Dedifferentiated amniotic fluid mesenchymal stem cell (primary cell): Measurements from ENCODE around the gene EPS8L2.
"Not testable (repeated sequence)": the region's sequence is repeated elsewhere in the genome, so short reads cannot be mapped to it uniquely, and the experiment has no call there.

Source experiments
- DNase-seq: peaks from one replicate; pipeline ENCODE4 v3.0.0-alpha.2; 2016; ENCODE audit errors: extremely low spot score

EPS8L2 gene

GRCh38 chr11:725624-726202 lies 19.7 kb downstream of the EPS8L2 start:
- DNase-seq: no peak

DNA sequence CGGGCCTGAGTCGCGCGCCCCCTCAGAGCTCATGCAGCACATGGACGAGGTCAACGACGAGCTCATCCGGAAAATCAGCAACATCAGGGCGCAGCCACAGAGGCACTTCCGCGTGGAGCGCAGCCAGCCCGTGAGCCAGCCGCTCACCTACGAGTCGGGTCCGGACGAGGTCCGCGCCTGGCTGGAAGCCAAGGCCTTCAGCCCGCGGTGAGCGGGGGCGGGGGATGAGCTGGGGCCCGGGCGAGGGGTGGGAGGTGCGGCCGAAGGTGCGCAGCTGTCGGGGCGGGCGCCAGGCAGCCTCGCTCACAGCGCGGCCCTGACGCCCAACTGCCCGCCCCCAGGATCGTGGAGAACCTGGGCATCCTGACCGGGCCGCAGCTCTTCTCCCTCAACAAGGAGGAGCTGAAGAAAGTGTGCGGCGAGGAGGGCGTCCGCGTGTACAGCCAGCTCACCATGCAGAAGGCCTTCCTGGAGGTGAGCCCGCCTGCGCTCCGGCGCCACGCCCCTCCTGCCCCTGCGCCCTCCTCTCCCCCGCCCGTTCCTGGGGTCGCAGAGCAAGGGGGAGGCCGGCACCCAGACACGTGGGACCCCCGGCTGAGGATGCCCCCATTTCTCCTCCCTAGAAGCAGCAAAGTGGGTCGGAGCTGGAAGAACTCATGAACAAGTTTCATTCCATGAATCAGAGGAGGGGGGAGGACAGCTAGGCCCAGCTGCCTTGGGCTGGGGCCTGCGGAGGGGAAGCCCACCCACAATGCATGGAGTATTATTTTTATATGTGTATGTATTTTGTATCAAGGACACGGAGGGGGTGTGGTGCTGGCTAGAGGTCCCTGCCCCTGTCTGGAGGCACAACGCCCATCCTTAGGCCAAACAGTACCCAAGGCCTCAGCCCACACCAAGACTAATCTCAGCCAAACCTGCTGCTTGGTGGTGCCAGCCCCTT lies 20.5 kb downstream of the EPS8L2 start:
- DNase-seq: no peak

- DNase-seq: no peak
Observed at GRCh38 chr11:727281-727701, 21.3 kb downstream of the EPS8L2 start.

- DNase-seq: no peak
Observed at GRCh38 chr11:727859-728748, 22.1 kb downstream of the EPS8L2 start.

DNA sequence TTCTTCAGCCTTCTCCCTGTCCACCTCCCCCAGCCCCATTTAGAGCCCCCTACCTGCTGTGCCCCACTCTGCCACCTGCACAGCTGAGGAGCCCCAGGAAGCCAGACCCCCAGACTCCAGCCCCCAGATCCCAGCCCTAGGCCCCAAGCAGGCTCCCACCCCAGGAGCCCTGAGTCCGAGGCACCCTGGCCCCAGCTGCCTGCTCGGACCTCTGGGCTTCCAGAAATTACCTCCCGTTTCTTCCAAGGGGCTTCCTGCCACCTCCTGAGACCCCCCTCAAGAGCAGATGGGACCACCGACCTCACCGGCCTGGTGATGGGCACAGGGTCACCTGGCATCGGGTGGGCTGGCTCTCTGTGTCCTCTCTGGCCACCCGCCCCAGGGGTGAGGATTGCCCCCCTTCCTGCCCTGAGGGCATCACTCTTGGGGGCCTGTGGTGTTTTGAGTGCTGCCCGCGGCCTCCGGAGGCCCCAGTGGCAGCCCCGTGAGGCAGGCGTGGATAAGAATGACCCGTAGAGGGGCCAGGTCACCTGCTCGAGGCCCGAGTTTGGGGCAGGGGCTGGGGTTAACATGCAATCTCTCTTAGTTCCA lies 23.0 kb downstream of the EPS8L2 start:
- no peak for DNase-seq

- DNase-seq: no peak
Observed at GRCh38 chr11:729492-730074, 23.6 kb downstream of the EPS8L2 start.

DNA sequence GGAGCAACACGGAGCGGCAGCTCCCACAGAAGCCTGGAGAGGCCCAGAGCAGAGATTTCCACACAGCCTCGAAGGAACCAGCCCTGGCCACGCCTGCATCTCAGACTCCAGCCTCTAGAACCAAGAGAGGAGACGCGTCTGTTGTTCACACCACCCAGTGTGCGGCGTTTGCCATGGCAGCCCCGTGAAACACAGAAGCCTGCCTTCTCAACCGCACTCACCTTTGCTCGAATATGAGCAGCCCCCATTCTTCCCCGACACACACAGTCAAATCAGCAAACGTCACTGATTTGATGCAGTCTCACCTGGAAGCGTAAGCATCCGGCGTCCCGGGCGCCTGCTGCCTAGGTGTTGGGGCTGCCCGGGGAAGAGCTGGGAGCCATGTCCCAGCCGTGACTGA lies 27.0 kb downstream of the EPS8L2 start:
- DNase-seq: no peak

GRCh38 chr11:734541-734940 lies 28.5 kb downstream of the EPS8L2 start:
- not testable (repeated sequence) for DNase-seq

- DNase-seq: no peak
Observed at GRCh38 chr11:737366-737765, 31.3 kb downstream of the EPS8L2 start.

- DNase-seq: not testable (repeated sequence)
Observed at GRCh38 chr11:737899-738298, 31.9 kb downstream of the EPS8L2 start.

DNA sequence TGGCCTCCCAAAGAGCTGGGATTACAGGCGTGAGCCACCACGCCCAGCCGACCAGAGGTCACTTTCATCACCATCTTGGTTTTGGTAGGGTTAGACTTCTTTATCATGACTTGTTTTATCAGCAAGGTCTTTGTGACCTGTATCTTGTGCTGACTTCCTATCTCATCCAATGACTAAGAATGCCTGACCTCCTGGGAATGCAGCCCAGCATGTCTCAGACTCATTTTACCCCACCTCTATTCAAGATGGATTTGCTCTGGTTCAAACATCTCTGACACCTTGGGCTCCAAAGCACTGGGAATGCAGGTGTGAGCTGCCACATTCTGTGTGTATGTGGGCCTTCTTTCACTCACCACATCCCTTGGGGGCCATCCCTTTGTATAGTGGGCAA lies 36.1 kb downstream of the EPS8L2 start:
- DNase-seq: no peak

- DNase-seq: no peak
Observed at GRCh38 chr11:742571-743201, 36.7 kb downstream of the EPS8L2 start.

DNA sequence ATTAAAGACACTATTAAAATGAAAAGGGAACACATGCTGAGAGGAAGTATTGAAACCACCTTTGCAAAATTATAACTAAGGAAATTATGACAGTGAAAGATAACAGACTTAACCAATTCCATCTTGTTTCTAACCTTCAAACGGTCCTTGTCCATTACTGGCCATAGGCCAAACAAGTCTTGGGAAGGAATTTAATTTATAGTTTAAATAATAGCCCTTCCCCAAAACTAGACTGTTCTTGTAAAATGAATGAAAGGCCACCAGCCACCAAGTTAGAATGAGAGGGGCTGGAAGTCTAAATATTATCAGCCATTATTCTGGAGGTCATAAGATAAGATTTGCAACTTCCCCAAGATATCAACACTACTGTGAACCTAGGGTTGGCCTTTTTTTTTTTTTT lies 39.4 kb downstream of the EPS8L2 start:
- no peak for DNase-seq

GRCh38 chr11:746289-747157 lies 40.5 kb downstream of the EPS8L2 start:
- no peak for DNase-seq

DNA sequence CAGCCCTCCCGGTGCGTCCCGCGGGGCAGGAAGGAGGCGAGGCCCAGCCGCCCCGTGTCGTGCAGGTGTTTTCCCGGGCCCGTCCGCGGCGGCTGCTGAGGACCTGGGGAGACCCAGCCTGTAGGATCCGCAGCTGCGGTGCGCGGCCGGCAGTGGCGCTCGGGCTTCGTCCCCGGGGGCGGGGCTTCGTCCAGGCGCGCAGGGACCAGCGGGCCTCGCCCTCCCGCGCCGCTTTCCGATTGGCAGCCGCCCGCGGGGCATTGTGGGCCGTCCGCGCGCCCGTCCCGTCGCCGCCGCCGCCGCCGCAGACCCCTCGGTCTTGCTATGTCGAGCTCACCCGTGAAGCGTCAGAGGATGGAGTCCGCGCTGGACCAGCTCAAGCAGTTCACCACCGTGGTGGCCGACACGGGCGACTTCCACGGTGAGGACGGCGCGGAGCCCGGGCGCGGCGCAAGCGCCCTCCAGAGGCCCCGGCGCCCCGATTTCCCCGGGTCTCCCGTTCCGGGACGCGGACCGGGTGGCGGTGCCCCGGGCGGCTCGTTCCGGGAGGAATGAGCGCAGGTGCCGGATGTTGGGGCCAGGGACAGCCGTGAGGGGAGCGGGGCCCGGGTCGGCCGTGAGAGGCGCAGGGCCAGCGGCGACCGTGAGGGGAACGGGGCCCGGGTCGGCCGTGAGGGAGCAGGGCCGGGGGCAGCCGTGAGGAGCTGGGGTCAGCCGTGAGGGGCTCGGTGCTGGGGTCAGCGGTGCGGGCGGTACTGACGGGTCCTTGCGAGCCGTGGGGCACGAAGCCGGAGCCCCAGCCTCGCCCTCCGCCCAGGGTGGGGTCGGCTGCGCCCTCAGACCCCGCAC lies 41.4 kb downstream of the EPS8L2 start, which contains the start of gene TALDO1:
Gene TALDO1, plus strand, starts transcription at position 307 of the 849 bp plus-strand sequence. Its CDS starts 18 bp downstream, at position 325.
- DNase-seq: peak; percentile 84

DNA sequence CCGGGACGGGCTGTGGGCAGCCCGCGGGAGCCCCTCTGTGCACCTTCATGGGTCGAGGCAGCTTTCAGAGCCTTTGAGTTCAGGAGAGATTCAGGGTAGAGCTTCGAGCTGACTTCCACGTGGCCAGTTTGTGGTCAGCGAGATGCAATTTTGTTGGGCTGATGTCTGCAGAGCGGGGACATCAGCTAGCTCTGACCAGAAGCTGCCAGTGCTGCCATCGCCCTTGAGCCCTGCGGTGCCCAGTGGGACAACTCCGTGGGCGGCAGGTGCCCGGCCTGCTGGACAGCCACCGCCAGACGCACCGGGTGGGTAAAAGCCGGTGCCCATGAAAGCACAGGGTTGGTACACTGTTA lies 42.0 kb downstream of the EPS8L2 start:
- DNase-seq: no peak

- DNase-seq: no peak
Observed at GRCh38 chr11:749731-750130, 43.7 kb downstream of the EPS8L2 start.

GRCh38 chr11:760236-760635 lies 54.2 kb downstream of the EPS8L2 start:
- no peak for DNase-seq

GRCh38 chr11:761526-762108 lies 55.6 kb downstream of the EPS8L2 start:
- DNase-seq: no peak
